Measurements from ENCODE around the gene WASF2. TPM values are rescaled to one million over a fixed set of nuclear protein-coding genes. Genes with fewer than 3 reads are reported as not detected.
A peak's percentile ranks its signal among the peaks of the same experiment; 100 is the strongest.

Gene WASF2
- total RNA-seq, 1 donor from 2014 or later = 25.3 TPM

DNA sequence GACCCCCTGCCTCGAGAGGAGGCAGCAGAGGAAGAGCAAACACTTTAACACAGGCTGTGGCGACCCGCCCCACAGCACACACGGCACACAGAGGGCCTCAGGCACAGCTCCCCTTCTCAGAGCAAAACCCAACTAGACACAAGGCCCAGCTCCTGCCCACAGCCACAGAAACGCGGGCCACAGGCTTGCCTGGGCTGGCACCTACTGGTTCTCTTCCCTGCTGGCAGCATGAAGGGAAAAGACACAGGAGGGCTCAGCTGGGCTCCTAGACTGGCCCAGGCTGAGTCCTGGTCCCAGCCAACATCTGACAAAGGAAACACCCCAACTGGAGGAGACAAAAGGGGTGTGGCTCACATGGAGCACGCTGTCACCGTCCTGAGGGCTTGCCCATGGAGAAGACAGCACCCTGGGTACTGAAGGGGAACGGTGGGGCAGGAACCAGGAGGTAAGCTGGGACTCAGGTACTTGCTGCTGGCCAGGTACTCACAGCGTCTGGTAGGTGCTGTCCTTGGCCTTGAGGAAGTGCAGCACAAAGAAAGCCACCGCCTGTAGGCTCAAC, 110.3 kb downstream of the WASF2 start:
- DNase-seq (ENCODE audit: low spot score) = no peak

- DNase-seq (ENCODE audit: low spot score) = no peak
Observed at GRCh38 chr1:27377760-27378495, 112.0 kb downstream of the WASF2 start.

DNA sequence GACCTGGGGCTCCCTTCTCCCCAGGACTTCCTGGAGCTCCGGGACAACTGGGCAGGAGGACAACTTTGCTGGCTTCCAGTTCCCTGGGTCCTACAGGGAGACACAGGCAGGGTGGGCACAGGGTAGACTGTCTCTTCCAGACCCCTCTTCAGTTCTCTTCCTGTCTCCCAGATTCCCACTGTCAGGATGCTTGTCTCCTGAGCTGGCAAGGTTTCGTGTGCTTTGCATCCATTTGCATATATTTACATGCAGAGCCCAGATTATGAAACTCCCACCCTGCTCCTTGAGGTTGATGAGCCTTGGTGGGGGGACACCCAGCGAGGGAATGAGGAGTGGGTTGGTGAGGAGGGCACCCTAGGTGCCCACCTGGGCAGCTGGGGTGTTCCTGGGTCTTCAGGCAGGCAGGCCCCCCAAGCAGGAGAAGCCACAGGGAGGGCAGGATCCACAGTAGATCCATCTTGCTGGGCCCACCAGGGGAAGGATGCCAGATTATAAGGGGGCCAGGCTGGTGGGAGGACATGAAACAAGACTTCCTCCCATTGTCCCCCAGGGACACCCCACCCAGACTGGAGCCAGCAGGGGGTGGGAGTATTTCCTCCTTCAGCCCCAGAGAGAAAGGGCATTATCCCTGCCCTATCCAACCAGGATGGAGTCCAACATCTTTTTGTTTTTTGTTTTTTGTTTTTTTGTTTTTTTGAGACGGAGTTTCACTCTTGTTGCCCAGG, 115.4 kb downstream of the WASF2 start, which contains the start of gene FCN3:
FCN3 (minus strand) TSS at position 463 of the 725 bp plus-strand sequence; CDS start at position 457, 6 bp downstream.
- DNase-seq (ENCODE audit: low spot score) = no peak

DNA sequence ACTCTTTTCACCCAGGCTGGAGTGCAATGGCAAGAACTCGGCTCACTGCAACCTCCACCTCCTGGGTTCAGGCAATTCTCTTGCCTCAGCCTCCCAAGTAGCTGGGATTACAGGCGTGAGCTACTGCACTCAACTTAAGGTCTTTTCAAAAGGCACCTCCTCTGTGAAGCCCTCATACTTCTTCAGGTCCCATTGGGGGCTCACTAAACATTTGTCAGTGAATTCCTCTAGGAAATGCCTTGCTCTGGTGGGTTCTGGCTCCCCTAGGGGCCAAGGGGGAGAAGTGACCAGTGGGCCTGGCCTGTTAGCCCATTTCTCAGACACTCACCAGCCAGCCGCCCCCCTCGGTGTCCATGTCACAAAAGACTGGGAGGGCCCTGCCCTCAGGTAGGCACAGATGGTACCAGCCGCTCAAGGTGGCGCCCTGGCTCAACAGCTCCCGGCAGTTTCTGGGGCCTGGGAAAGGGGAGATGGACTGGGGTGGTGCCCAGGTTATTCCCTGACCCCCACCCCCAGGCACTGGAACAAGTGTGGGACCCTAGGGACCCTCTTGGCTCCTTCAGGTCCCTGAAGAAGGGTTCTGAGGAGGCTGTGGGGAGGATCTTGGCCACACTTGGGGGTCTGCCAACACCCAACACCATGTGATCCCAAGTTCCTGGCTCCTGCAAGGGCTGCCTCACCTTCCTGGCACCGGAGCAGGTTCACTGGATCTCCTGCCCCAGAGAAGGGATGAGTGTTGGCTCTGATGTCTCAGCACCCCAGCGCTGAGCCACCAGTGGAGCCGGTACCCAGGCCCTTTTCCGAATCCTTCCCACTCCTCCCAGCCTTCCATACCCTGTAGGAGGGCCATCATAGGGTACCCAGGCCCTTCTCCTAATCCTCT, 116.9 kb downstream of the WASF2 start:
- no peak for DNase-seq (ENCODE audit: low spot score)

DNA sequence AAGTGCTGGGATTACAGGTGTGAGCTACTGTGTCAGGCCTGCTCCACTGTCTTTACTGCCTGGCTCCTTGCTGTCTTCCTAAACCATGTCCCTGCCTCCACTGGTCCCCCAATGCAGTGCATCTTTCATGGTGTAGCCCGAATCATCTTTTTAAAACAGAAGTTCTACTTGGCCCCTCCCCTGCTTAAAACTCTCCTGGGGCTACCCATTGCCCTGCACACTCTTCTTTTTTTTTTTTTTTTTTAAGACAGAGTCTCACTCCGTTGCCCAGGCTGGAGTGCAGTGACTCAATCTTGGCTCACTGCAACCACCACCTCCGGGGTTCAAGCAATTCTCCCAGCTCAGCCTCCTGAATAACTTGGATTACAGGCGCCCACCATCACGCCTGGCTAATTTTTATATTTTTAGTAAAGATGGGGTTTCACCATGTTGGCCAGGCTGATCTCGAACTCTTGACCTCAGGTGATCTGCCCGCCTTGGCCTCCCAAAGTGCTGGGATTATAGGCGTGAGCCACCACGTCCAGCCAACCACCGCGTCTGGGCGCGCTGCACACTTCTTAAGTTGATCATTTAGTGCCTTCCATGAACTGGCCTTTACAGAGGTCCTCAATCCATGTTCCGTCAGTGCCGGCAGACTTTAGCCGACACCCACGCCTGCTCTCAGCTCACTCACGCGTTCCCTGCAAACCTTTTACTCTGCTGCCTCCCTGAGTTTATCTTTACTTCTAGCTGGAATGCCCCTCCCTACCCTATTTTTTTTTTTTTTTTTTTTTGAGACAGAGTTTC, 117.8 kb downstream of the WASF2 start:
- no peak for DNase-seq (ENCODE audit: low spot score)

- no peak for DNase-seq (ENCODE audit: low spot score)
Observed at GRCh38 chr1:27368869-27369582, 120.9 kb downstream of the WASF2 start.

GRCh38 chr1:27367160-27367650, 122.8 kb downstream of the WASF2 start:
- no peak for DNase-seq (ENCODE audit: low spot score)

- DNase-seq (ENCODE audit: low spot score) = peak; percentile 95
Observed at GRCh38 chr1:27366411-27367159, 123.4 kb downstream of the WASF2 start, which contains the start of gene MAP3K6. MAP3K6 (minus strand) TSS chr1:27366961; CDS start chr1:27366597, 364 bp downstream.

DNA sequence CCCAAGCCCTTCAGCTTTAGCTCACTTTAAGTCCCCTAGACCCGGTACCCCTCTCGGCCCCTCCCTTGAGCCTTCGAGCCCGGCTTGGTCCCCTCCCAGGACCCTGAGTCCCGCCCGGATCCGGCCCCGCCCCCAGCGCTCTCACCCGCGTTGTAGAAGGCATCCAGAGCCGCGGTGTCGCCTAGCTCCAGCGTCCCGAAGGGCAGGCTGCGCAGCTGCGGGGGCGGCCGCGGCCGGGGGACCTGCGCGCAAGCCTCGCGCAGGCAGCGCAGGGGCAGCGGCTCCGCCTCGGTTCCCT, 123.9 kb downstream of the WASF2 start:
- DNase-seq (ENCODE audit: low spot score) = peak; percentile 93

GRCh38 chr1:27365372-27366112, 124.4 kb downstream of the WASF2 start:
- peak; percentile 96 for DNase-seq (ENCODE audit: low spot score)

- DNase-seq (ENCODE audit: low spot score) = no peak
Observed at GRCh38 chr1:27364696-27365371, 125.1 kb downstream of the WASF2 start.

DNA sequence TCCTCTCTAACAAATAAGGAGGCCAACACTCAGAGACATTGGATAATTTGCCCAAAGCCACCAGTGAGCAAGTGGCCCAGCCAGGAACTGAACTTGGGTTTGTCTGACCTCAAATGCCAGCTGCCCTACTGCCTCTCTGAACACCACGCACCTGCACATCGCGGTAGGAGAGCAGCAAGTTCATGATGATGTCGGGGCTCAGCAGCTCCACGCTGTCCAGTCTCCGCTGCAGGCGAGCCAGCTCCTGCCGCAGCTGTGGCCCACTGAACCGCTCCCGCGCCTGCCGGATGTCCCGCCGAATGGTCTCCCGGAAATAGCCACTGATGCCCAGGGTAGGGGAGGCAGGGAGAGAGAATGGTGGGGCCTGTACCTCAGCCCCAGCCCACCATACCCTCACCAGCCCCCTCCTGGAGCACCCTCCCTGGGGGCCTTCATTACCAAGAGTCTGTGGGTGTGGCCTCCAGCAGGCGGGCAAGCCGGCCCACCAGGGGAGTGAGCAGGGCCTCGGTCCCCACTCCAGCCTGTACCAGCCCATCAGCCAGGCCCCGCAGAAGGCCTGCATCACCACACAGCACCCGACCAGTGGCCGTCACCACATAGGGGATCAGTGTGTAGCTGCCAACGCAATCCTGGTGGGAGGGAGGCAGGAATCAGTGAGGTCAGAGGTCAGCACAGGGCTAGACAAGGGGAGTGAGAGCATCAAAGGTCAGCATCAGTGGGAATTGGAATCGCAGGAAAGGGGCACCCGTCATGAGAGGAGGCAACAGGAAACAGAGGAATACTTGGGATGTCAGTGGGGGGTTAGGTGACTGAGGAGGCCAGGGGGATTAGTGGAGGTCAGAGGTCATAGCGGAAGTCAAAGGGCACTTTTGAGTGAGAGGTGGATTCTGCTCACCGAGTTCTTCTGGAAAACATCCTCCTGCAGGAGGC, 125.9 kb downstream of the WASF2 start:
- DNase-seq (ENCODE audit: low spot score) = no peak

DNA sequence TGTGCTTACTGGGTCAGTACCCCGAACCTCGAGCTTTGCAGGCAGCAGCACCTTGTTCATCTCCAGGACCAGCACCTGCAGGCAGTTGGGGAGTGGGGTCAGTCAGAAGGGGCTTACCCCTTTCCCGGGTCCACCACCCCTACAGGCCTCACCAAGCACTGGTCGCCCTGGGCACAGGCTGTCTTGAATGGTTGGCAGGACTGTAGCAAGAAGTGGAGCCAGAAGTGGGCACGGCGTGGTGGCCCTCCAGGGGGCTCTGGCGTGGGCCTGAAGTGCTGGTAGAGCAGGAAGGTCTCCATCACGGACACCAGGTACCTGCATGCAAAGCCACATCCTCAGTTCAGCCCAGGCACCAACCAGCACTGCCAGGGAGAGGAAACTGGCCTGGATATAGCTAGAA, 128.4 kb downstream of the WASF2 start:
- no peak for DNase-seq (ENCODE audit: low spot score)

GRCh38 chr1:27361044-27361402, 128.9 kb downstream of the WASF2 start:
- DNase-seq (ENCODE audit: low spot score) = no peak

DNA sequence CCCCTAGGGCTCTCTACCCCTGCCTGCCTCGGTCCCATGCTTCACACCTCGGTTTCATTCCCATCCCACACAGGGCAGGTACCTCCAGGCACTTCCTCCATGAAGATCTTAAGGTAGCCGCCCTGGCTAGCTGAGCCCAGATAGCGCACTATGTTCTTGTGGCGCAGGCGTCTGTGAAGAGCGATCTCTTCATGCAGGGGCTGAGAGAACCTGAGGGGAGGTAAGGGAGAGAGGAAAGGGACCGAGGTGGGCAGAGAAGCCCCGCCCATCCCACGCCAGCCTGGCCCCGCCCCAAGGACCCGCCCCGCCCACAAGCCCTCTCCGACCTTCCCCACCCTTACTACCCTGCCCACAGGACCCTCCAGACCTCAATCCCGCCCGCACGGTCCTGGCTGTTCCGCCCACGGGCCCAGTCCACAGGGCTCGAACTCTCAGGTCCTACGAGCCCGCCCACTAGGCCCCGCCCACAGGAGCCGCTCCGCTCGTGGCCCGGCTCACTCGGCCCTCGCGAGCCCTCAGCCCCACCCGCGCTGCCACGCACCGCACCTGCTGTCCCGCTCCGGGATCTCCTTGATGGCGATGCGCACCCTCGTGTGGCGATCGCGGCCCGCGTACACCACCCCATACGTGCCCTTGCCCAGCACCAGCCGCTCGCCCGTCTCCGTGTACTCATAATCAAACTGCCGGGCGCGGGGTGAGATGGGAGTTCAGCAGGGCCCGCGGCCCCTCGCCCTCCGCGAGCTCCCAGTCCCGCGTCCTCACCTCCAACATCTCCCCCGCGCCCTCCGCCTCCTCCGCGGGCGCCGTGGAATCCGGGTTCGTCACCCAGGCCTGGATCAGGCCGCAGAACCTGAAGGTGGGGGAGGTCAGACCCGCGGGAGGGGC, 129.6 kb downstream of the WASF2 start:
- no peak for DNase-seq (ENCODE audit: low spot score)

GRCh38 chr1:27359822-27360158, 130.2 kb downstream of the WASF2 start:
- DNase-seq (ENCODE audit: low spot score) = no peak
